Stimulated activated effector memory CD8-positive, alpha-beta T cell treated with anti-CD3 and anti-CD28 coated beads, Interleukin-12 subunit alpha, Interleukin-12 subunit beta, amount 100 ng/mL, for 72 hours (primary cell): Measurements from ENCODE around the gene POMZP3.
"Not testable (repeated sequence)": the region's sequence is repeated elsewhere in the genome, so short reads cannot be mapped to it uniquely, and the experiment has no call there.

Source experiments
- ATAC-seq: fragments of 150-1000 bp; cut with Tn5 transposase; 2 replicates; pipeline ENCODE4 v1.10.0; 2021
- DNase-seq, 2 donors: peaks; one replicate each; pipeline ENCODE4 v3.0.0; 2021 to 2022; ENCODE audit warnings: low spot score in 2 of 2
- H3K27ac Mint-ChIP-seq: one replicate; pipeline ENCODE4 v1.8.0; 2022; ENCODE audit warnings: mild to moderate bottlenecking, mixed read lengths
- H3K36me3 Mint-ChIP-seq: one replicate; pipeline ENCODE4 v1.8.0; 2022; ENCODE audit warnings: mild to moderate bottlenecking, mixed read lengths
- H3K4me1 Mint-ChIP-seq: one replicate; pipeline ENCODE4 v1.8.0; 2022; ENCODE audit warnings: mixed read lengths
- H3K4me3 Mint-ChIP-seq: one replicate; pipeline ENCODE4 v1.8.0; 2022; ENCODE audit warnings: mild to moderate bottlenecking, mixed read lengths
- H3K9me3 Mint-ChIP-seq: one replicate; pipeline ENCODE4 v1.8.0; 2022; ENCODE audit warnings: mixed read lengths

POMZP3 gene

DNA sequence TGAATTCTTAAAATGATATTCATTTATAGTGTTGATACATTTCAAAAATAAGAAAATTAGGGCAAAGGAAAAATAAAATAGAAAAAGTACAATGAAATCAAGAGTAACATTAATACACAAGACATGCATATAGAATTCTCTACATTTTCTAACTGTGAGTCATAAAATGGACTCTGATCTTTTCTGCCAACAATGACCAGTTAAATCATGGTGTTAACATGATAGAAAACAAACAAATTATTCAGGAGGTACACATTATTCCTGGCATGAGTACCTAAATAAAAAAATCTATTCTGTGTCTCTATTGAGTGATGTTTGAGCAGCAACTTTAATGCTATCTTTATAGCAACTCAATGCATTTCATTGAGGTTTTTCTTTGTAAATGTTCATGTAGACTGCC is 58.3 kb downstream of the POMZP3 start:
- H3K4me3 Mint-ChIP-seq, H3K27ac Mint-ChIP-seq, ATAC-seq, H3K9me3 Mint-ChIP-seq, DNase-seq: not testable (repeated sequence)
- H3K36me3 Mint-ChIP-seq, result peaks cover 38% of the 10 kb centered on the region
- H3K4me1 Mint-ChIP-seq, result peaks cover 36% of the 10 kb centered on the region

DNA sequence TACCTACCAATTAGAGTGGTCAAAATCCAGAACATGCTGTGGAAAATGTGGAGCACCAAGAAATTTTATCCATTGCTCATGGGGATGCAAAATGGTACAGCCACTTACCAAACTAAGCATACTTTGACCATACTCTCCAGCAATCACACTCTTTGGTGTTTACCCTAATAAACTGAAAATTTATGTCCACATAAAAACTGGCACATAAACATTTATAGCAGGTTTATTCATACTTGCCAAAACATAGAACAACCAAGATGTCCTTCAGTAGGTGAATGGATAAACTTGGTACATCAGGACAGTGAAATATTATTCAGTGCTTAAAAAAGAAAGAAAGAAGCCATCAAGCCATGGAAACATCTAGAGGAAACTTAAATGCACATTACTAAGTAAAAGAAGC is 59.3 kb downstream of the POMZP3 start:
- Mint-ChIP-seq H3K36me3 (peaks cover 37% of the 10 kb centered on the region), H3K4me1 (peaks cover 38% of the 10 kb centered on the region)
- not testable (repeated sequence) for H3K9me3 Mint-ChIP-seq, H3K27ac Mint-ChIP-seq, ATAC-seq, DNase-seq, H3K4me3 Mint-ChIP-seq

DNA sequence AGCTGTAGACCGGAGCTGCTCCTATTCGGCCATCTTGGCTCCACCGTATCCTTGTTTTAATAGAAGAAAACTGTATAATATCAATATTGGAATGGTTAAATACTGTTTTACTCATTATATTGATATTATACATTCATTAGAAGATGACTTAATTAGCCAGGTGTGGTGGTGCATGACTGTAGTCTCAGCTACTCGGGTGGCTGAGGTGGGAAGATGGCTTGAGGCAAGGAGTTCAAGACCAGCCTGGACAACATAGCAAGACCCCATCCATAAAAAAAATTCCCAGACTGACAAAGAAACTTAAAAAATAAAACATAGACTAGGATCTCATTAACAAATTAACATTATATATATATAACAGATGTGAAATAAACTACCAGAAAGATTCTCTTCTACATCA is 59.8 kb downstream of the POMZP3 start:
- H3K9me3 Mint-ChIP-seq, H3K27ac Mint-ChIP-seq, H3K4me3 Mint-ChIP-seq, ATAC-seq, DNase-seq: not testable (repeated sequence)
- peaks cover 34% of the 10 kb centered on the region for H3K36me3 Mint-ChIP-seq
- peaks cover 40% of the 10 kb centered on the region for H3K4me1 Mint-ChIP-seq

DNA sequence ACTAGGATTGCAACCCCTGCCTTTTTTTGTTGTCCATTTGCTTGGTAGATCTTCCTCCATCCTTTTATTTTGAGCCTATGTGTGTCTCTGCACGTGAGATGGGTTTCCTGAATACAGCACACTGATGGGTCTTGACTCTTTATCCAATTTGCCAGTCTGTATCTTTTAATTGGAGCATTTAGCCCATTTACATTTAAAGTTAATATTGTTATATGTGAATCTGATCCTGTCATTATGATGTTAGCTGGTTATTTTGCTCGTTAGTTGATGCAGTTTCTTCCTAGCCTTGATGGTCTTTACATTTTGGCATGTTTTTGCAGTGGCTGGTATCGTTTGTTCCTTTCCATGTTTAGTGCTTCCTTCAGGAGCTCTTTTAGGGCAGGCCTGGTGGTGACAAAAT is 62.1 kb downstream of the POMZP3 start:
- not testable (repeated sequence) for H3K9me3 Mint-ChIP-seq, DNase-seq, H3K4me3 Mint-ChIP-seq, H3K27ac Mint-ChIP-seq, ATAC-seq
- H3K36me3 Mint-ChIP-seq, result peaks cover 33% of the 10 kb centered on the region
- peaks cover 39% of the 10 kb centered on the region for H3K4me1 Mint-ChIP-seq

DNA sequence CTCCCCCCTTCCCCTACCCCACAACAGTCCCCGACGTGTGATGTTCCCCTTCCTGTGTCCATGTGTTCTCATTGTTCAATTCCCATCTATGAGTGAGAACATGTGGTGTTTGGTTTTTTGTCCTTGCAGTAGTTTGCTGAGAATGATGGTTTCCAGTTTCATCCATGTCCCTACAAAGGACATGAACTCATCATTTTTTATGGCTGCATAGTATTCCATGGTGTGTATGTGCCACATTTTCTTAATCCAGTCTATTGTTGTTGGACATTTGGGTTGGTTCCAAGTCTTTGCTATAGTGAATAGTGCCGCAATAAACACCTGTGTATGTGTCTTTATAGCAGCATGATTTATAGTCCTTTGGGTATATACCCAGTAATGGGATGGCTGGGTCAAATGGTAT is 65.7 kb downstream of the POMZP3 start:
- peaks cover 39% of the 10 kb centered on the region for H3K36me3 Mint-ChIP-seq
- H3K27ac Mint-ChIP-seq, ATAC-seq, H3K4me3 Mint-ChIP-seq, DNase-seq, H3K9me3 Mint-ChIP-seq: not testable (repeated sequence)
- peaks cover 52% of the 10 kb centered on the region for H3K4me1 Mint-ChIP-seq

DNA sequence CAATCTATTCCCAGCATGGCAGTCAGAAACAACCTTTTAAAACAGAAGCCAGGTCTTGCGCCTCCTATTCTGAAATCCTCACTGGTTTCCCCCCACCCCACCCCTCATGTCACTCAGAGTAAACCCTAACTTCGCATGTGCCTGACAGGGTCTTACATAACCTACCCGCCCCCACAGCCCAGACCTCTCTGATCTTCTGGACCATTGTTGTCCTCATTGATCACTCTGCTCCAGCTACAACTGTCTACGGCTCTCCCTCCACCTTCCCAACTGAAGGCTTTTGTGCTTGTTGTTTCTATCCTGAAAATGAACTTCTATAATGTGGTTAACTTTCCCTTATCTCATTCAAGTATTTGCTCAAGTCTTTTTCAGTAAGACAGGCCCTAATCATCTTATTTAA is 66.9 kb downstream of the POMZP3 start:
- not testable (repeated sequence) for H3K4me3 Mint-ChIP-seq, DNase-seq, ATAC-seq, H3K9me3 Mint-ChIP-seq, H3K27ac Mint-ChIP-seq
- Mint-ChIP-seq H3K36me3 (peaks cover 49% of the 10 kb centered on the region), H3K4me1 (peaks cover 48% of the 10 kb centered on the region)
